HCT116 (cell line): ENCODE measurements around the gene GRID2. TPM values are rescaled to one million over a fixed set of nuclear protein-coding genes. Genes with fewer than 3 reads are reported as not detected.

Experiments
- ATAC-seq: fragments of 200-7000 bp; cut with Tn5 transposase; 2 replicates; pipeline ENCODE4 v1.9.1; 2020; ENCODE audit warnings: mild to moderate bottlenecking, moderate library complexity
- BruUV-seq: library from RNA; stranded (reverse); fragments of 400-500 nt; replicated peaks from 2 replicates; lab custom pipeline; 2021; lab: Mats Ljungman, UMichigan
- CTCF ChIA-PET: fragments of 300-600 bp; sonication (Branson Sonifier 250); formaldehyde crosslinking; loops from one replicate; lab custom pipeline; 2021; ENCODE audit warnings: antibody characterized with exemption; lab: Charles Lee
- POLR2A ChIA-PET: fragments of 300-600, 350-600 bp; sonication (Branson Sonifier 250); formaldehyde crosslinking; loops from one replicate; lab custom pipeline; 2021; ENCODE audit warnings: antibody characterized with exemption; lab: Charles Lee
- RAD21 ChIA-PET, 2 experiments: fragments of 300-600 bp; sonication (Branson Sonifier 250); formaldehyde crosslinking; loops; one replicate each; lab custom pipeline; 2023; ENCODE audit warnings: low total read pairs in 2 of 2; ENCODE audit not compliant: uncharacterized antibody in 2 of 2, unreplicated experiment in 2 of 2, low non-redundant PET in 1 of 2; lab: Charles Lee
- DNase-seq: peaks from one replicate; pipeline ENCODE4 v3.0.0-alpha.2; 2010; ENCODE audit warnings: low read depth, low spot score
- H2AFZ ChIP-seq: fragments of 200-600 bp; shearing (Covaris generic), sonication (generic); 2 replicates; pipeline ENCODE4 v1.6.1; 2017; ENCODE audit warnings: low read depth, mixed run types, mixed read lengths, antibody characterized with exemption, low read length; ENCODE audit not compliant: poor library complexity, severe bottlenecking
- H3K27ac ChIP-seq: 2 replicates; pipeline ENCODE4 v1.5.1; 2012; ENCODE audit warnings: low read depth, low read length
- H3K27me3 ChIP-seq: fragments of 200-600 bp; sonication (generic); 2 replicates; pipeline ENCODE4 v1.6.1; 2016; ENCODE audit warnings: mixed run types, low read length, mixed read lengths; ENCODE audit not compliant: insufficient read depth
- H3K36me3 ChIP-seq, 2 experiments: fragments of 200-500 bp in 1 of 2; fragments of 200-600 bp in 1 of 2; sonication (Bioruptor generic) in 1 of 2; sonication (generic) in 1 of 2; 2 replicates each; pipeline versions ENCODE4 v1.5.1 to v1.6.1; 2014 to 2016; ENCODE audit warnings: low read length in 2 of 2, inconsistent platforms in 1 of 2, mixed read lengths in 1 of 2, mixed run types in 1 of 2; ENCODE audit not compliant: insufficient read depth in 2 of 2, control insufficient read depth in 1 of 2
- H3K4me1 ChIP-seq, 2 experiments: fragments of 200-600 bp in 1 of 2; sonication (generic) in 1 of 2; 2 replicates each; pipeline versions ENCODE4 v1.5.1 to v1.6.1; 2012 to 2017; ENCODE audit warnings: low read length in 2 of 2, inconsistent platforms in 1 of 2, mild to moderate bottlenecking in 1 of 2, mixed read lengths in 1 of 2, mixed run types in 1 of 2, moderate library complexity in 1 of 2; ENCODE audit not compliant: insufficient read depth in 2 of 2, control insufficient read depth in 1 of 2
- H3K4me2 ChIP-seq: fragments of 200-600 bp; sonication (generic); 2 replicates; pipeline ENCODE4 v1.6.1; 2017; ENCODE audit warnings: mixed run types, low read length, mixed read lengths
- H3K4me3 ChIP-seq, 2 experiments: fragments of 200-600 bp in 1 of 2; sonication (generic) in 1 of 2; replicated peaks in 1 of 2; 2 replicates each; pipeline ENCODE4 v1.5.1; 2011 to 2016; ENCODE audit warnings: low read length in 2 of 2, control low read depth in 1 of 2, low read depth in 1 of 2, mild to moderate bottlenecking in 1 of 2, mixed read lengths in 1 of 2, mixed run types in 1 of 2
- H3K79me2 ChIP-seq: fragments of 200-600 bp; sonication (generic); 2 replicates; pipeline ENCODE4 v1.6.1; 2017; ENCODE audit warnings: mild to moderate bottlenecking, mixed run types, low read length, moderate library complexity, mixed read lengths; ENCODE audit not compliant: insufficient read depth
- H3K9ac ChIP-seq: fragments of 200-600 bp; sonication (generic); 2 replicates; pipeline ENCODE4 v1.6.1; 2016; ENCODE audit warnings: low read length, mixed read lengths
- H3K9me2 ChIP-seq: fragments of 200-600 bp; sonication (generic), shearing (Covaris generic); 2 replicates; pipeline ENCODE4 v1.6.1; 2017; ENCODE audit warnings: mixed run types, mild to moderate bottlenecking, moderate library complexity; ENCODE audit not compliant: insufficient read depth
- H3K9me3 ChIP-seq, 2 experiments: fragments of 200-500 bp in 1 of 2; fragments of 200-600 bp in 1 of 2; sonication (Bioruptor generic) in 1 of 2; sonication (generic) in 1 of 2; 2 replicates each; pipeline ENCODE4 v1.6.1; 2014 to 2017; ENCODE audit warnings: low read length in 2 of 2, mixed read lengths in 2 of 2, inconsistent platforms in 1 of 2, low read depth in 1 of 2, mild to moderate bottlenecking in 1 of 2, mixed run types in 1 of 2, moderate library complexity in 1 of 2; ENCODE audit not compliant: control insufficient read depth in 1 of 2, insufficient read depth in 1 of 2
- H4K20me1 ChIP-seq: fragments of 200-600 bp; sonication (generic), shearing (Covaris generic); 2 replicates; pipeline ENCODE4 v1.6.1; 2017; ENCODE audit warnings: mixed run types, mild to moderate bottlenecking, moderate library complexity; ENCODE audit not compliant: insufficient read depth
- CEBPB ChIP-seq: IDR thresholded peaks from 2 replicates; pipeline ENCODE4 v1.6.1; 2012; ENCODE audit warnings: low read depth
- EGR1 ChIP-seq: IDR thresholded peaks from 2 replicates; pipeline ENCODE4 v1.6.1; 2012; ENCODE audit warnings: low read depth
- ELF1 ChIP-seq: IDR thresholded peaks from 2 replicates; pipeline ENCODE4 v1.6.1; 2012; ENCODE audit warnings: low read depth, borderline replicate concordance
- EZH2phosphoT487 ChIP-seq: fragments of 200-600 bp; IDR thresholded peaks from 2 replicates; pipeline ENCODE4 v1.6.1; 2018; ENCODE audit warnings: antibody characterized with exemption, borderline replicate concordance
- FOSL1 ChIP-seq: IDR thresholded peaks from 2 replicates; pipeline ENCODE4 v1.6.1; 2012; ENCODE audit warnings: low read depth
- JUND ChIP-seq: IDR thresholded peaks from 2 replicates; pipeline ENCODE4 v1.6.1; 2012
- POLR2A ChIP-seq: IDR thresholded peaks from 2 replicates; pipeline ENCODE4 v1.7.0; 2011; ENCODE audit warnings: borderline replicate concordance; ENCODE audit not compliant: insufficient read depth, insufficient read length; ENCODE audit errors: extremely low read depth
- POLR2AphosphoS5 ChIP-seq: IDR thresholded peaks from 2 replicates; pipeline ENCODE4 v1.6.1; 2011; ENCODE audit warnings: mild to moderate bottlenecking, low read depth, low read length, moderate library complexity
- RAD21 ChIP-seq: IDR thresholded peaks from 2 replicates; pipeline ENCODE4 v1.6.1; 2012; ENCODE audit warnings: low read depth, mild to moderate bottlenecking
- SIN3A ChIP-seq: IDR thresholded peaks from 2 replicates; pipeline ENCODE4 v1.6.1; 2012; ENCODE audit warnings: low read depth
- SP1 ChIP-seq: IDR thresholded peaks from 2 replicates; pipeline ENCODE4 v1.6.1; 2012; ENCODE audit warnings: low read depth
- SRF ChIP-seq: IDR thresholded peaks from 2 replicates; pipeline ENCODE4 v1.6.1; 2012; ENCODE audit warnings: low read depth
- TCF7L2 ChIP-seq: IDR thresholded peaks from 2 replicates; pipeline ENCODE4 v1.7.0; 2011; ENCODE audit warnings: borderline replicate concordance, inconsistent platforms; ENCODE audit not compliant: insufficient read depth, insufficient read length; ENCODE audit errors: extremely low read depth
- YY1 ChIP-seq: IDR thresholded peaks from 2 replicates; pipeline ENCODE4 v1.6.1; 2011; ENCODE audit warnings: low read length, low read depth, moderate library complexity, mild to moderate bottlenecking; ENCODE audit not compliant: insufficient replicate concordance; ENCODE audit errors: extremely low read depth
- ZFX ChIP-seq: fragments of 450-650 bp; IDR thresholded peaks from 2 replicates; pipeline ENCODE4 v1.6.1; 2017
- ZNF274 ChIP-seq: fragments of 200-500 bp; sonication (Bioruptor generic); IDR thresholded peaks from 2 replicates; pipeline ENCODE4 v1.6.1; 2014; ENCODE audit warnings: mild to moderate bottlenecking, low read depth, low read length, inconsistent platforms
- intact Hi-C: fragments of 100-400 bp; cut with micrococcal nuclease; formaldehyde crosslinking; loops from 2 replicates; pipeline ENCODE4 v1.10.0; 2022
- total RNA-seq: library from RNA; stranded (reverse); gene quantifications from one replicate; pipeline ENCODE4 v1.2.1, GENCODE V29; 2021; ENCODE audit not compliant: unreplicated experiment
- TF ChIP-seq, protein P1 (sequence below), 3 experiments: fragments of 200-600 bp in 1 of 3; sonication (generic) in 1 of 3; IDR thresholded peaks in 2 of 3; conservative IDR thresholded peaks in 1 of 3; 2 replicates each; pipeline ENCODE4 v1.5.1; 2012 to 2017; ENCODE audit warnings: low read depth in 2 of 3, low read length in 2 of 3, antibody characterized with exemption in 1 of 3, borderline replicate concordance in 1 of 3, control low read depth in 1 of 3, mild to moderate bottlenecking in 1 of 3, mixed read lengths in 1 of 3, mixed run types in 1 of 3, moderate library complexity in 1 of 3; ENCODE audit not compliant: insufficient read depth in 1 of 3
- TF ChIP-seq, protein P2 (sequence below): IDR thresholded peaks from 2 replicates; pipeline ENCODE4 v1.6.1; 2012

The GRID2 gene
- total RNA-seq, 1 experiment from 2014 or later = not detected

DNA sequence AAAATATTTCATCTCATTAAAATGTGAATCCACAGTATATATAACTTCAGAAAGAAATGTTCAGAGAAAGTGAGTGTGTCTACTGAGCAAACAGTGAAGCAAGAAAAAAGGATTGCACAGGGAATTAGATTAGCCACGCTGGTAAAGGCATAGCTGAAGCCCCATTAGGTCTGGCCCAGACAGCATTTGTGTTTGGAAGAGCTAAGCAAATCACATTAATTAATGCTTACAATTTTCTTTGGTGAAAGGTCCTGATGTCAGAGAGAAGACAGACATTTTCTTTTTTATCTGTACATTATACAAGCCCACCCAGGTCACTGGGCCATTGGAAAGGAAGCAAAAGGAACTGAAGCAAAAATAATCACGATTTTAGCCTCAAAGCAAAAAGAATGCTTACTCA lies 354.6 kb downstream of the GRID2 start:
- no peaks in the 10 kb centered on the region for H4K20me1 ChIP-seq
- no peaks in the 10 kb centered on the region for H3K9me2 ChIP-seq

DNA sequence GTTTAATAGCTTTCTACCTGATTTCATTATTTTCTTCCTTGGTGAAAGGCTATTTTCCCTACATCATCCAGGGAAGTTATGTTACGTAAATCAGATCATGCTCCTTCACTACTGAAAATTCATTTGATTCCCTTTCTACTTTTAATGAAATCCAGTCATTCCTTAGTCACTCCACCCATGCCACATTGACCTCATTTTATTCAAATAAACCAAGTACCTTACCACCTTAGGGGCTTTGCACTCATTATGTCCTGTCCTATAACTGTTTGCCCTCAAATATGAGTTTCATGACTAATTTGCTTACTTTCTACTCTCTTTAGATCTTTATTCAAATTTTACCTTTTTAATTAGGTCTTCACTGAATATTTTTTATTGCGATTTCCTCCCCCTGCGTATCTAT lies 374.0 kb downstream of the GRID2 start:
- no peaks in the 10 kb centered on the region for H3K36me3 ChIP-seq
- CTCF ChIA-PET = no interaction called here
- RAD21 ChIA-PET = no interaction called here
- H3K4me2 ChIP-seq = no peak overlapping the region
- no peak overlapping the region for H2AFZ ChIP-seq
- no peak for DNase-seq
- no TSS peak for BruUV-seq
- no peak overlapping the region for H3K9ac ChIP-seq
- intact Hi-C loops = no loop called here
- no peak overlapping the region for H3K27ac ChIP-seq
- H3K4me1 ChIP-seq = no peaks in the 10 kb centered on the region
- POLR2A ChIA-PET = no interaction called here
- H3K9me2 ChIP-seq = no peaks in the 10 kb centered on the region
- no peaks in the 10 kb centered on the region for H3K27me3 ChIP-seq
- no peaks in the 10 kb centered on the region for H3K9me3 ChIP-seq
- no peak overlapping the region for H3K4me3 ChIP-seq
- no peak for ATAC-seq
- H3K79me2 ChIP-seq = no peaks in the 10 kb centered on the region
- H4K20me1 ChIP-seq = no peaks in the 10 kb centered on the region
- TF ChIP-seq POLR2AphosphoS5 = no peak
- no peak for TF ChIP-seq EZH2phosphoT487
- TF ChIP-seq ZFX = no peak
- no peak for TF ChIP-seq EGR1
- TF ChIP-seq POLR2A = no peak
- TF ChIP-seq ZNF274 = no peak
- no peak for TF ChIP-seq SRF
- TF ChIP-seq RAD21 = no peak
- TF ChIP-seq, protein P1, sequence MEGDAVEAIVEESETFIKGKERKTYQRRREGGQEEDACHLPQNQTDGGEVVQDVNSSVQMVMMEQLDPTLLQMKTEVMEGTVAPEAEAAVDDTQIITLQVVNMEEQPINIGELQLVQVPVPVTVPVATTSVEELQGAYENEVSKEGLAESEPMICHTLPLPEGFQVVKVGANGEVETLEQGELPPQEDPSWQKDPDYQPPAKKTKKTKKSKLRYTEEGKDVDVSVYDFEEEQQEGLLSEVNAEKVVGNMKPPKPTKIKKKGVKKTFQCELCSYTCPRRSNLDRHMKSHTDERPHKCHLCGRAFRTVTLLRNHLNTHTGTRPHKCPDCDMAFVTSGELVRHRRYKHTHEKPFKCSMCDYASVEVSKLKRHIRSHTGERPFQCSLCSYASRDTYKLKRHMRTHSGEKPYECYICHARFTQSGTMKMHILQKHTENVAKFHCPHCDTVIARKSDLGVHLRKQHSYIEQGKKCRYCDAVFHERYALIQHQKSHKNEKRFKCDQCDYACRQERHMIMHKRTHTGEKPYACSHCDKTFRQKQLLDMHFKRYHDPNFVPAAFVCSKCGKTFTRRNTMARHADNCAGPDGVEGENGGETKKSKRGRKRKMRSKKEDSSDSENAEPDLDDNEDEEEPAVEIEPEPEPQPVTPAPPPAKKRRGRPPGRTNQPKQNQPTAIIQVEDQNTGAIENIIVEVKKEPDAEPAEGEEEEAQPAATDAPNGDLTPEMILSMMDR (IDR thresholded peaks at IDR 0.05 in 2 of 3, conservative IDR thresholded peaks at IDR 0.05 in 1 of 3; ENCODE audit: borderline replicate concordance in 1 of 3, insufficient read depth in 1 of 3, low read depth in 2 of 3, low read length in 2 of 3) = no peak
- TF ChIP-seq FOSL1 = no peak
- no peak for TF ChIP-seq SP1
- TF ChIP-seq CEBPB = no peak
- TF ChIP-seq, protein P2, sequence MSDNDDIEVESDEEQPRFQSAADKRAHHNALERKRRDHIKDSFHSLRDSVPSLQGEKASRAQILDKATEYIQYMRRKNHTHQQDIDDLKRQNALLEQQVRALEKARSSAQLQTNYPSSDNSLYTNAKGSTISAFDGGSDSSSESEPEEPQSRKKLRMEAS = no peak

More for the DNA sequence above, 354.6 kb downstream of the GRID2 start:
- ChIA-PET CTCF (no interaction called here), POLR2A (no interaction called here)
- Histone ChIP-seq H3K27me3 (no peaks in the 10 kb centered on the region), H3K4me3 (no peak overlapping the region), H3K4me1 (no peaks in the 10 kb centered on the region), H2AFZ (no peak overlapping the region)
- ATAC-seq = no peak
- no peak for TF ChIP-seq CEBPB
- TF ChIP-seq EZH2phosphoT487 = no peak
- TF ChIP-seq RAD21 = no peak
- TF ChIP-seq JUND = no peak
- TF ChIP-seq SIN3A = no peak
- TF ChIP-seq ELF1 = no peak
- no peak for TF ChIP-seq SRF
- TF ChIP-seq TCF7L2 = no peak
- TF ChIP-seq, protein P1 (IDR thresholded peaks at IDR 0.05 in 2 of 3, conservative IDR thresholded peaks at IDR 0.05 in 1 of 3; ENCODE audit: borderline replicate concordance in 1 of 3, insufficient read depth in 1 of 3, low read depth in 2 of 3, low read length in 2 of 3) = no peak
- no peak for TF ChIP-seq EGR1
- no peak for TF ChIP-seq ZFX
- no peak for TF ChIP-seq YY1
- TF ChIP-seq, all 23 proteins: peak for 0
- H3K79me2 ChIP-seq = no peaks in the 10 kb centered on the region
- H3K9me3 ChIP-seq = no peaks in the 10 kb centered on the region
- no TSS peak for BruUV-seq
- DNase-seq = no peak
- H3K4me2 ChIP-seq = no peak overlapping the region
- RAD21 ChIA-PET = no interaction called here
- intact Hi-C loops = no loop called here
- H3K36me3 ChIP-seq = no peaks in the 10 kb centered on the region
- H3K9ac ChIP-seq = no peak overlapping the region
- no peak overlapping the region for H3K27ac ChIP-seq
